DMS 273 (cell line): ENCODE results near the gene ALLC.
"Not testable (repeated sequence)": the region's sequence is repeated elsewhere in the genome, so short reads cannot be mapped to it uniquely, and the experiment has no call there.

ENCODE experiments used
- DNase-seq: peaks from one replicate; lab custom pipeline; 2025; ENCODE audit not compliant: unreplicated experiment; lab: John Stamatoyannopoulos, UW

Gene ALLC

DNA sequence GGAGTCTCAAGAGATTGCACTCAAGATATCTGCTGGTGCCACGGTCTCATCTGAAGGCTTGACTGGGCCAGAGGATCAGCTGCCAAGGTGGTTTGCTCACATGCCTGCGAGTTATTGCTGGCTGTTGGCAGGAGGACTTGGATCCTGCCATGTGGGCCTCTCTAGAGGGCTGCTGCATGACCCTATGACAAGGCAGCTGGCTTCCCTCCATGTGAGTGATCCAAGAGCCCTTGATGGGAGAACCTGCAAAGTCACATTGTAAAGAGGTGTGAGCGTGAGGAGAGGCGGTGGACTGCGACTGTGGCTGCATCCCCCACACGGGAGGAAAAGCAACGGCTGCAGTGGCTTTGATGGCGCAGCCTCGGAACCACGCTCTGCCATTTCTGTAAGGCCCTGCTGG, 4.0 kb upstream of the ALLC start:
- DNase-seq = no peak

GRCh38 chr2:3654531-3655225, 3.3 kb upstream of the ALLC start:
- no peak for DNase-seq

DNA sequence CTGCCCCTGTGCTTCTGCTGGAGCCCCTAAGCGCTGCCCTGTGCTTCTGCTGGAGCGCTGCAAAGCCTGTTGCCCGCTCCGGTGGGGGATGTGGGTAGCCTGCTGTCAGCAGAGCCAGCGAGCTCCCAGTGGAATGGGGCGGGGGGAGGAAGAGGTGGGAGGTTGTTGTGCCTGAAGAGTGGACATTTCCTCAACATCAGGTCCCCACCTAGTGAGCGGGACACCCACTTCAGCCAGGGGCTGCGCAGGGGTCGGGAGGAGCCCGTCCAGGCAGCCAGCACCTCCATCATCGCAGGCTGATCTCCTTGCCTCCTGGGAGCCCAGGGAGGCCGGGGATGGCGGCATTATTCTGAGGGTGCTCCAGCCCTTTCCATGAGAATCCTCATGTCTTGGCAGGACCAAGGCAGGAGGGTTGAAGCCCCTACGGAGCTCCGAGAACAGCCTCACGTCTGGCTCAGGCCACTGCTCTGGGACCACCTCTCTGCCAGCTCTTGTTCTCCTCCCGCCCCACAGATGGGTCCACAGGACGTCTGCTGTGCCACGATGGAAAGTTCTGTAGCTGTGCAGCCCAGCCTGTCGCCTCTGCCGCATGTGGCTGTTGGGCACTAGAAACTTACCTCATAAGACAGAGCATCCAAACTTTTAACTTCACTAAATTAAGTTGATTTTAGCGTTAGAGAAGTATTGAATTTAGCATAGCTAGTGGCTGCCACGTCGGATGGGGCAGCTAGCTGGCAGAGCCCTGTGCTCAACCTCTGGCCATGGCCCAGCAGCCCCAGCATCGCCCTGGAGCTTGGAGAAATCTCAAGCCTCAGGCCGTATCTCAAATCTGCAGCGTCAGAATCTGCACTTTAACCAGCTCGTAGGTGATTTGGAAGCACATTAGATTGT, 1.9 kb upstream of the ALLC start:
- DNase-seq = no peak

- peak; percentile 38 for DNase-seq
These were observed 958 bp upstream of the ALLC start for GRCh38 chr2:3656762-3657721.

- peak; percentile 39 for DNase-seq
These were observed 1.7 kb downstream of the ALLC start for GRCh38 chr2:3659447-3660432.

GRCh38 chr2:3660640-3661039, 2.6 kb downstream of the ALLC start:
- DNase-seq = not testable (repeated sequence)

DNA sequence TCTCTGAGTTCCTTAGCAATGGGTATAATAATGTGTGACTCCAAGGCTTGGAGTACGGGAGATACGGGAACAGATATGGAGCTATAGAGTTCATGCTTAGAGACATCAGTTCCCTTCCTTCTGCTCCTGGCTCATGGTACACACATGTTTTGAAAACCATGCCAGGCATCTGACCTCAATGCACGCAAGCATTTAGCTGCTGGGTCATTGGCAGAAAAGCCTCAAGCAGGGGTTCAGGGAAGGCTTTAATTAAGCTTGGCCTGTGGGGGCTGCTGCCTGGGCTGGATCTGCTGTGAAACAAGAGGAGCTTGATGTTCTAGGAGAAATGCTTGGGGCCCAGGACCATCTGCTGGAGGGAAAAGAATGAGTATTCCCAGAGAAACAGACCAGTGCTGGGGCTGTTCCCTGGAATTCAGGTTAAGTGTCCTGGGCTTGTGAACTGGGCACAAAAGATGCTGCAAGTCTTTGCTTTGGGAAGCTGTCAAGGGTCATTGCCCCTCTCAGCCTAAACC, 3.2 kb downstream of the ALLC start:
- DNase-seq = no peak

DNA sequence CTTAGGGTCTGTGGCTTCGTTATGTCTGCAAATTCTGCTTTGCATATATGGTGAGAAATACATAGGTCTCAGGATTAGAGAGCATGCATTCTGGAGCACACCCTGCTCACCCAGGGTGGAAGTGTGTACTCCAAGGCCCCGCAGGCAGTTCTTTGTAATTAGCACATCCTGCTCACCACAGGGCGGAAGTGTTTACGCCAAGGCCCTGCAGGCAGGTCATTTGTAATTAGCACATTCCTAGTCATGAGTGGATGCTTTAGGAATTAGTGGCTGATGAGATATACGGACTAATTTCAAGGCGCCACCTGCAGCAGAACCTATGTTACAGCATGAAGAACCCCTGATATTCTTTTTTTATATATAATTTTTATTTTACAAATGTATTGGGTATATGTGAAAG, 4.2 kb downstream of the ALLC start:
- DNase-seq = no peak

DNA sequence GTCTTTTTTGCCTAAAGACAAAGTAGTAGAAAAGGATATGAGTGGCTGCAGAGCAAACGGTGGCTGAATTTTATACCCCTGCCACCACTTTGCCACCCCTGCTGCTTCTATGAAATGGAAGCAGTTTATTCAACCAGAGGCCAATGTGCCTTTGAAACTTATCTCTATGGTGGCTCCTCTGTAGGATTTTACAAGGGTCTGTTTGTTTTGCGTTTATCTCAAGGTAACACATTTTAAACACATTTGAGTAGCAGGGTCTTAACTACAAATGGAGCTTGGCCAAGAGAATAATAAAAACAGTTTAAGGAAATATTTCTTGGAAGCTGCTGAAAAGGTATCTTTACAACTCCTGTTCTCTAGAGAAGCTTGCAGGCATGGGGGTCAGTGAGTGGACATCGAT, 6.1 kb downstream of the ALLC start:
- DNase-seq = no peak

- no peak for DNase-seq
These were observed 6.9 kb downstream of the ALLC start for GRCh38 chr2:3664925-3665324.

DNA sequence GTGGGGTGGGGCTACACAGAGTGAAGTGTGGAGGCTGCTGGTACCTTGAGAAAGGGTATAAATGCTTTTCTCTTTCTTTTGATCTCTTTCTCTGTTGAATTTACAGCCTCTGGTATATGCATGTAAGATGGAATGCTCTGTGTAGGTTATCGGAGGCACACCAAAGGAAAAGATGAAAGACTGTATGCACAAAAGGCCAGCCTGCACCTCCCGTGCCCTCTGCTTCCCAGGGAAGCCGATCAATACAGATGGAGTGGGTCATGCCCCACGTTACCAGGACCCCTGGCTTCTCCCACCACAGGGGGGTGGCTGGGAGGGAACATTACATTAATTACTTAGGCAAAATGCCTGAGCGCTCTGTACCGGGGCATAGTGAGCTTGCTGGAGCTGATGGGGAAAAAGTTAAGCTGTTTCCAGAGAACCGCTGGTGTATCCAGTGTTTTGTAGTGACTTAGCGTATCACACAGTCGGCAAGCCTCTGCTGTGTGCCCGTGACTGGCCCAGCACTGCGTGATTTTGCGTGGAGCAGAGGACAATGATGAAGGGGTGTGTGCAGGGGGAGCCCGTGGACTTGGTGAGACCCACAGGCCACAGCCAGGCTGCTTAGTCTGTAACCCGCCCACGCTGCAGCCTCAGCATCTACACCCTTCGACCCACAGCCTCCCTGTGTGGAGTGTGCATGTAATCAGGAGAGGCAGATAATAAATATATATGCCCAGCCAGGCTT, 8.0 kb downstream of the ALLC start:
- no peak for DNase-seq

GRCh38 chr2:3666613-3666975, 8.6 kb downstream of the ALLC start:
- no peak for DNase-seq

DNA sequence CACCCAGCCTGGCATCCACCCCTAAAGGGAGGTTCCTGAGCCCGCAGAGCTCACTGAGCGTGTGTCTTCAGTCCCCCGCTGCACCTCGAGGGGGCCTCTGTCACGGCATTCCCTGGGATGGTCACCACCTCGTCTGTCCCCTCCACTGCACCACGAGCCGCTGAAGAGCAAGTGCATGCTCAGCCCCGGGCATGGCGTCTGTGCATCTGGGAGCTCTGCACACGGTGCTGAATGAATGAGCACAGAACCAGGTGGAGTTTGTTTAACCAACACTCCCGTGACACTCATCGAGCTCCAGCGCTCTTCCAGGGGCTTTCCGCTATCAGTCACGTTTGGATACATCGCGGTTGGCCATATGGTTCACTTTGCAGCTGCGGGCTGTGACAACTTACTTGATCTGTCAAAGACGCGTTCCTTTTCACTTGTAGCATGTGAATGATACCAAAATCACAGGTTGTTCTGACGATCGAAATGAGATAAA, 9.2 kb downstream of the ALLC start:
- DNase-seq = peak; percentile 50

- no peak for DNase-seq
These were observed 11.7 kb downstream of the ALLC start for GRCh38 chr2:3669656-3670055.

DNA sequence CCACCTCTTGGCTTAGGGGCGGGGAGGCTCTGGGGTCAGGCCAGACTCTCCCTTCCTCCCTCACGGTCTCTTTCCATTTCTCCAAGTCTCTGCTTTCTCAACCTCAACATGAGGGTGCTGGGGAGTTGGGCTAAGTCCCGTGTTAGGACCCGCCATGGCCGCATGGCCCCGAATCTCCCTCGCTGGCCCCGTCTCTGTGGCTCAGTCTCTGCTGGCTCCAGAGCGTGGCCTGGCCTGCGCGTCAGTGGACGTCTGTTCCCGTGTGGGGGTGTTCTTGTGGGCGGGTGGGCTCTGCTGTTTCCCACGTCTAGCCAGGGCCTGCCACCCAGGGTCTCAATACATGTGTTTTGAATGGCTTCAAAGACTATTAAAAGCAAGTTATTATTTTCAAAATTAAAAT, 12.4 kb downstream of the ALLC start:
- no peak for DNase-seq

GRCh38 chr2:3670941-3671340, 12.9 kb downstream of the ALLC start:
- DNase-seq = no peak

- DNase-seq = peak; percentile 64
These were observed 15.1 kb downstream of the ALLC start for GRCh38 chr2:3672861-3673678.
